Measurements from ENCODE around the gene GPR157. TPM values are rescaled to one million over a fixed set of nuclear protein-coding genes. Genes with fewer than 3 reads are reported as not detected.

The GPR157 gene
- total and polyA plus RNA-seq, 2 of the 13 experiments (the other 11 are each of a cell fraction or from before 2014, with no cell fraction given), result 10.1 to 19.2 TPM

- peak in 1 of 2 experiments; percentile 72; a peak in 1 of 4 replicates for TF ChIP-seq HMGXB4 (CRISPR knock-in tag; IDR thresholded peaks at IDR 0.05; ENCODE audit: borderline replicate concordance in 1 of 2, low read depth in 1 of 2)
- TF ChIP-seq ZZZ3 (CRISPR knock-in tag; IDR thresholded peaks at IDR 0.05; ENCODE audit: borderline replicate concordance), result no peak
- TF ChIP-seq DZIP1 (CRISPR knock-in tag; IDR thresholded peaks at IDR 0.05), result peak; percentile 71; the same call in 1 of the 2 replicates
- TF ChIP-seq PREB (CRISPR knock-in tag; IDR thresholded peaks at IDR 0.05), result no peak
- TF ChIP-seq PRDM10 (CRISPR knock-in tag; IDR thresholded peaks at IDR 0.05; ENCODE audit: low read depth), result 0 out of 2 replicates have a peak, but pooled peaks have one; percentile 41
- TF ChIP-seq ZNF572 (CRISPR knock-in tag; IDR thresholded peaks at IDR 0.05), result 0 out of 2 replicates have a peak, but pooled peaks have one; percentile 62
- peak; percentile 46; the same call in 1 of the 2 replicates for TF ChIP-seq DRAP1 (CRISPR knock-in tag; IDR thresholded peaks at IDR 0.05)
- no peak for TF ChIP-seq ZSCAN21 (CRISPR knock-in tag; IDR thresholded peaks at IDR 0.05; ENCODE audit: borderline replicate concordance)
- TF ChIP-seq ZNF484 (CRISPR knock-in tag; IDR thresholded peaks at IDR 0.05; ENCODE audit: borderline replicate concordance, low read depth), result no peak
- TF ChIP-seq ZNF614 (CRISPR knock-in tag; IDR thresholded peaks at IDR 0.05; ENCODE audit: borderline replicate concordance), result 0 out of 2 replicates have a peak, but pooled peaks have one; percentile 49
- peak; percentile 67; the same call in 1 of the 2 replicates for TF ChIP-seq KMT2A (CRISPR knock-in tag; IDR thresholded peaks at IDR 0.05)
- TF ChIP-seq TEAD3 (CRISPR knock-in tag; optimal IDR thresholded peaks at IDR 0.05; ENCODE audit: borderline replicate concordance), result peak; percentile 85
- TF ChIP-seq BHLHE40 (IDR thresholded peaks at IDR 0.05; ENCODE audit: low read length), result peak; percentile 43
- peak; percentile 31; the same call in 1 of the 2 replicates for TF ChIP-seq ZBTB38 (CRISPR knock-in tag; IDR thresholded peaks at IDR 0.05)
- TF ChIP-seq JDP2 (CRISPR knock-in tag; IDR thresholded peaks at IDR 0.05; ENCODE audit: borderline replicate concordance), result no peak
- TF ChIP-seq ISL2 (CRISPR knock-in tag; IDR thresholded peaks at IDR 0.05), result no peak
Measured at GRCh38 chr1:9110669-9111356, 18.1 kb downstream of the GPR157 start (continued).

Data from HepG2 (cell line).